Renal pelvis (tissue), 3 donors: ENCODE data around the gene MAPK12. TPM values are rescaled to one million over a fixed set of nuclear protein-coding genes. Genes with fewer than 3 reads are reported as not detected.

Source experiments
- polyA plus RNA-seq, 3 donors: library from polyadenylated mRNA; unstranded; fragments of 120-200 nt; gene quantifications; one replicate each; pipeline ENCODE4 v1.2.1, GENCODE V29; 2013; ENCODE audit not compliant: insufficient read length in 3 of 3

MAPK12 gene
- polyA plus RNA-seq, 3 donors = 16.7 to 17.7 (median 17.2) TPM

Other genes starting within 250 kb of the MAPK12 start
- under 1 TPM in 2 of 3 donors, not detected in 1; 0.03 to 0.06 TPM for gene IL17REL, start 248.9 kb downstream of the MAPK12 start, polyA plus RNA-seq
- gene TTLL8, start 203.4 kb downstream of the MAPK12 start, polyA plus RNA-seq = not detected
- gene MLC1, start 176.3 kb downstream of the MAPK12 start, polyA plus RNA-seq = 1 to 10 TPM in 1 of 3 donors, under 1 TPM in 2; 0.67 to 1.1 (median 0.82) TPM
- gene MOV10L1, start 171.7 kb downstream of the MAPK12 start, polyA plus RNA-seq = 1 to 10 TPM in 1 of 3 donors, under 1 TPM in 2; 0.70 to 1.1 (median 0.95) TPM
- gene PANX2, start 91.0 kb downstream of the MAPK12 start, polyA plus RNA-seq = 1 to 10 TPM; 1.3 to 2.5 (median 2.5) TPM
- 10 to 100 TPM; 27.2 to 33.9 (median 30.3) TPM for gene TRABD, start 75.8 kb downstream of the MAPK12 start, polyA plus RNA-seq
- gene SELENOO, start 60.7 kb downstream of the MAPK12 start, polyA plus RNA-seq = 10 to 100 TPM; 24.8 to 32.9 (median 28.9) TPM
- gene TUBGCP6, start 16.7 kb downstream of the MAPK12 start, polyA plus RNA-seq = 10 to 100 TPM; 37.9 to 49.9 (median 48.1) TPM
- gene HDAC10, start 10.4 kb downstream of the MAPK12 start, polyA plus RNA-seq = 10 to 100 TPM; 25.6 to 29.8 (median 26.7) TPM
- gene MAPK11, start 8.7 kb upstream of the MAPK12 start, polyA plus RNA-seq = 10 to 100 TPM in 1 of 3 donors, 1 to 10 TPM in 2; 8.3 to 10.2 (median 9.7) TPM
- gene PLXNB2, start 46.0 kb upstream of the MAPK12 start, polyA plus RNA-seq = 100 to 1,000 TPM; 249 to 261 (median 258) TPM
- 10 to 100 TPM; 13.9 to 18.7 (median 18.5) TPM for gene DENND6B, start 65.3 kb upstream of the MAPK12 start, polyA plus RNA-seq
- 10 to 100 TPM; 46.5 to 54.7 (median 50.5) TPM for gene PPP6R2, start 81.6 kb upstream of the MAPK12 start, polyA plus RNA-seq
- gene SBF1, start 213.4 kb upstream of the MAPK12 start, polyA plus RNA-seq = 10 to 100 TPM; 42.2 to 51.0 (median 42.9) TPM
- 1 to 10 TPM; 4.4 to 6.0 (median 5.7) TPM for gene ADM2, start 219.9 kb upstream of the MAPK12 start, polyA plus RNA-seq
- 1 to 10 TPM; 3.3 to 6.6 (median 4.2) TPM for gene MIOX, start 225.2 kb upstream of the MAPK12 start, polyA plus RNA-seq
- 10 to 100 TPM; 47.3 to 61.5 (median 60.5) TPM for gene LMF2, start 246.0 kb upstream of the MAPK12 start, polyA plus RNA-seq
- gene NCAPH2, start 246.5 kb upstream of the MAPK12 start, polyA plus RNA-seq = 10 to 100 TPM; 48.3 to 57.4 (median 56.6) TPM